ENCODE measurements around the gene PSMB11. TPM values are rescaled to one million over a fixed set of nuclear protein-coding genes. Genes with fewer than 3 reads are reported as not detected.

PSMB11 gene
- total RNA-seq, 2 donors from 2014 or later: not detected

GRCh38 chr14:23055147-23055550, 13.1 kb downstream of the PSMB11 start:
- no peak for TF ChIP-seq CTCF (IDR thresholded peaks at IDR 0.05)
- Histone ChIP-seq H3K4me3 (no peak overlapping the region), H3K4me1 (ENCODE audit: control insufficient read depth in 1 of 2, low read depth in 2 of 2) (peaks cover 6 to 11% of the 10 kb centered on the region in 2 donors), H3K27me3 (replicated peaks; ENCODE audit: insufficient read depth) (no peaks in the 10 kb centered on the region), H3K9me3 (no peaks in the 10 kb centered on the region), H3K36me3 (peaks cover 6% of the 10 kb centered on the region), H3K27ac (no peak overlapping the region)
- no peak for DNase-seq (ENCODE audit: low spot score)
- no peak for ATAC-seq (ENCODE audit: insufficient number of reproducible peaks, low FRiP score, low read depth)

- peaks cover 6 to 11% of the 10 kb centered on the region in 2 donors for H3K4me1 ChIP-seq (ENCODE audit: control insufficient read depth in 1 of 2, low read depth in 2 of 2)
- TF ChIP-seq CTCF (IDR thresholded peaks at IDR 0.05): no peak
- no peaks in the 10 kb centered on the region for H3K27me3 ChIP-seq (replicated peaks; ENCODE audit: insufficient read depth)
- H3K4me3 ChIP-seq: no peak overlapping the region
- peaks cover 9% of the 10 kb centered on the region for H3K36me3 ChIP-seq
- H3K27ac ChIP-seq: no peak overlapping the region
- ATAC-seq (ENCODE audit: insufficient number of reproducible peaks, low FRiP score, low read depth): no peak
- no peaks in the 10 kb centered on the region for H3K9me3 ChIP-seq
- no peak for DNase-seq (ENCODE audit: low spot score)
Measured at GRCh38 chr14:23055621-23056144, 13.7 kb downstream of the PSMB11 start.

GRCh38 chr14:23056145-23056955, 14.3 kb downstream of the PSMB11 start:
- no peaks in the 10 kb centered on the region for H3K27me3 ChIP-seq (replicated peaks; ENCODE audit: insufficient read depth)
- TF ChIP-seq CTCF (IDR thresholded peaks at IDR 0.05): peak; percentile 46
- peaks cover 6 to 11% of the 10 kb centered on the region in 2 donors for H3K4me1 ChIP-seq (ENCODE audit: control insufficient read depth in 1 of 2, low read depth in 2 of 2)
- peak overlapping the region; percentile 87 for H3K4me3 ChIP-seq
- no peak overlapping the region for H3K27ac ChIP-seq
- DNase-seq (ENCODE audit: low spot score): no peak
- H3K36me3 ChIP-seq: peaks cover 16% of the 10 kb centered on the region
- no peaks in the 10 kb centered on the region for H3K9me3 ChIP-seq
- no peak for ATAC-seq (ENCODE audit: insufficient number of reproducible peaks, low FRiP score, low read depth)

DNA sequence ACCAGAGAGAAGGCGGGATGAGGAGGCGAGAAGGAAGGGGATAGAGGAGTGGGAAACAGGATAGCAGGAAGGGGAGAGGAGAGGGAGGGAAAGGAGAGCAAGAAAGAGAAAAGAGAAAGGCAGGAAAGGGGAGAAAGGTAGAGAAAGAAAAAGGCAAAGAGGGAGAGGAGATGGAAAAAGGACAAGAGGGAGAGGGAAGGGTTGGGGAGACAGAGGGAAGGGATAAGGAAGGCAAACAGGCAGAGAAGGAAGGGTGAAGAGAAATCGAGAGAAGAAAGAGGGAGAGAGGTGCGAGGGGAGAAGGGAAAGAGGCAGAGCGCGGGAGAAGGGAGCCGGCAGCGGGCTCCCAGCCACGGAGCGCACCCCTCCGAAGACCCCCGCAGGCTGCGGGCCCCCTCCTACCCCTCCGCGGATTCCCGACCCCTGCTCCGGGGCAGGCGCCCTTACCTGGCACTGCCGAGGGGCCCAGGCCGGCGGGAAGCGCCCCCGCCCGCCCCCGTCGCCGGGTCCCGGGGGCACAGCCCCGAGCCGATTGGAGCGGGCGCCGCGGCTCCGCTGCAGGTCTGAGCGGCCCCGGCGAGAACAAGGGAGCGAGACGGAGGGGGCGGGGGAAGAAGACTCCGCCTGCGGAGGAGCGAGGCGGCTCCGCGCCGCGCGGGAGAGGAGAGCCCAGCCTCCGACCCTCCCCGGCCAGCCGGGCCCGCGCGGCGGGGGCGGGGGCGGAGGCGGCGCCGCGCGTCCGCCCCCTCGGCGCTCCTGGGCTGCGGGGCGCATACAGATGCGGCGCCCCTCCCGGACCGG, 15.1 kb downstream of the PSMB11 start, which contains the start of gene CDH24:
CDH24 (minus strand) TSS at position 565 of the 801 bp plus-strand sequence. CDS start 1,787 bp downstream, outside the sequence.
- Histone ChIP-seq H3K27ac (peak within 1 kb of the TSS; percentile 38 to 52), H3K27me3 (replicated peaks; ENCODE audit: insufficient read depth) (no peaks in the 10 kb centered on the region), H3K4me3 (peak within 1 kb of the TSS; percentile 87), H3K36me3 (peaks cover 20% of the 10 kb centered on the region), H3K9me3 (no peaks in the 10 kb centered on the region), H3K4me1 (ENCODE audit: control insufficient read depth in 1 of 2, low read depth in 2 of 2) (peaks cover 9 to 16% of the 10 kb centered on the region in 2 donors)
- peak; percentile 26 for ATAC-seq (ENCODE audit: insufficient number of reproducible peaks, low FRiP score, low read depth)
- no peak for TF ChIP-seq CTCF (IDR thresholded peaks at IDR 0.05)
- DNase-seq (ENCODE audit: low spot score): no peak
